Measurements from ENCODE around the gene TCF3.
"Not testable (repeated sequence)": the region's sequence is repeated elsewhere in the genome, so short reads cannot be mapped to it uniquely, and the experiment has no call there.

TCF3 gene

DNA sequence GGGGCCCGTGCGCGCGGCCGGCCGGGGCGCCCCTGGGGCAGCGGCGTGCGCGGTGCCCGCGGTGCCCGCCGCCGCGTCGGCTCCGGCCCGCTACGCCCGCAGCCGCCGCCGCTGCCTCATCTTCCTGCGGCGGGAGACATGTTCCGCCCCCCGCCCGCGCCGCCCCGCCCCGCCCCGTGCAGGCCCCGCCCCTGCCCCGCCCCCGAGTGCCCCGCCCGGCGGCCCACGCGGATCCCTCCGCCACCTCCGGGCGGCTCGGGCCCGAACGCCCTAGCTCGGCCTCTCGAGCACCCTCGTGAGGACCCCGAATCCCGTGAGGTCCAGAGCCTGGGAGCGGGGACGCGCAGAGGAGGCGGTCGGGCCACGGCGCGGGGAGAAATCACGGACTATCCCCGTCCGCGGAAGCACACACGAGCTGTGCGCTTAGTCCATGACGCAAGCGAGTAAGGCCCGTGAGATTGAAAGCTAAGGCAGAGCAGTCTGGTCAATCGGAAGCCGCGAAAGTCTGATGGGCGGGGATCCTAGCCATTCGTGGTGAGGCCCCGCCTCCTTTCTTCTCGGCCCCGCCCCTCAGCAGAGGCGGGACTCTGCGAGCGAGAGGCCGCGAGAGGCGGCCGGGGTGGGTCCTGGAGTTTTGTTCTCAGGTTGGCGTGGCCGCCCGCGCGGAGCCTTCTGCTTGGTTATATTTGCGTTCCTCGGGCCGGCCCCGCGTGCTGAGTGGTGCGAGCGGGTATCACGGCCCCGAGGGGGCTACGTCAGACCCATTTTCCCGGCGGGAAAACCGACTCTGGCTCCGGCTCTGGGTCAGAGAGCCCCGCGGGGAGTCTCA is at the start of gene TCF3:
TSS of gene TCF3 (minus strand) at position 145 of the 829 bp plus-strand sequence. CDS start 2,367 bp downstream, outside the sequence.
- peak; percentile 93 to 98 (median 95) for DNase-seq

- no peak for DNase-seq
Measured at GRCh38 chr19:1700733-1701663, 48.6 kb upstream of the TCF3 start.

- no peak for DNase-seq
Measured at GRCh38 chr19:1699998-1700732, 47.8 kb upstream of the TCF3 start.

DNA sequence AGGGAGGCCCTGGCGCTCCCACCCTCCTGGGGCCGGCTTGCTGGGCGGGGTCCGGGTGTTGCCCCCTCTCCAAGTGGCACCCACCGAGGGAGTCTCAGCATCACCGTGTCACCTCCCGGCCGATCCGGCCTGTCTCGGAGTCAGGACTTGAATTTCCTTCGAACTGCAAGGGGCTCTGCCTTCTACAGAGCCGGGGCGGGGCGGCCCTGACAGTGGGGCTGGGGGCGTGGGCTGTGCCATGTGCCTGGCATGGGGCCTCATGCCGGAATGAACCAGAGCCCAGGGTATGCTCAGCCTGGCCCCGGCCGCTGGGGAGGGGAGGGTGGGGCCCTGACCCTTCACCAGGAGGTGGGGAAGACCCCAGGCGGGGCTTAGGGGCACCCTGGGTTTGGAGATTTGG is 47.0 kb upstream of the TCF3 start:
- DNase-seq: no peak

DNA sequence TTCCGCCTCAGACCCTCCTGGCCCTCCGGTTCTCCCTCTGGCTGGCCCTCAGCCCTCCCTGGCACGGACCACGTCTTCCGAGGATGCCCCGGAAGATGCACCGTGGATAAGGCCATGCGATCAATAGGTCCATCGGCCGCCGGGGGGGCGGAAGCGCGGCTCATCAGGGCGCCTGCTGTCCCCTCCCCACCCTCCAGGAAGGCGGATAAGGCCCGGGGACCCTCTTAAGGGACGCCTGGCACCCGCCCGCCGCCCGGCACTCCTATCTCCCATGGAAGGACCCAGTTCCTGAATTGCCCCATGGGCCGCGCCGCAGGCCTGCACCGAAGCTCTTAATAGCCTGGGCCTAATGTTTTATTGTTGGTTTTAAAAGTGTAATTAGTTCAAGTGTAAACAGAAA is 46.2 kb upstream of the TCF3 start:
- DNase-seq: no peak

- not testable (repeated sequence) for DNase-seq
Measured at GRCh38 chr19:1695481-1695880, 43.1 kb upstream of the TCF3 start.

GRCh38 chr19:1691589-1692290 is 39.3 kb upstream of the TCF3 start:
- no peak for DNase-seq

- peak in 2 of 4 experiments; percentile 9 to 32 for DNase-seq
Measured at GRCh38 chr19:1690699-1691307, 38.4 kb upstream of the TCF3 start.

DNA sequence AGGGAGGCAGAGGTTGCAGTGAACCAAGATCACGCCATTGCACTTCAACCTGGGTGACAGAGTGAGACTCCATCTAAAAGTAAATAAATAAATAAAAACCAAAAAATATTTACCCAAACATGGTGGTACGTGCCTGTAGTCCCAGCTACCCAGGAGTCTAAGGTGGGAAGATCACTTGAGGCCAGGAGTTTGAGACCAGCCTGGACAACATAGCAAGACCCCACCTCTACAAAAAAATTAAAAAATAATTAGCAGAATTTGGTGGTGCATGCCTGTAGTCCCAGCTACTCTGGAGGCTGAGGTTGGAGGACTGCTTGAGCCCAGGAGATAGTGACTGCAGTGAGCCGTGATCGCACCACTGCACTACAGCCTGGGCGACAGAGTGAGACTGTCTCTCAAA is 33.4 kb upstream of the TCF3 start:
- not testable (repeated sequence) for DNase-seq

DNA sequence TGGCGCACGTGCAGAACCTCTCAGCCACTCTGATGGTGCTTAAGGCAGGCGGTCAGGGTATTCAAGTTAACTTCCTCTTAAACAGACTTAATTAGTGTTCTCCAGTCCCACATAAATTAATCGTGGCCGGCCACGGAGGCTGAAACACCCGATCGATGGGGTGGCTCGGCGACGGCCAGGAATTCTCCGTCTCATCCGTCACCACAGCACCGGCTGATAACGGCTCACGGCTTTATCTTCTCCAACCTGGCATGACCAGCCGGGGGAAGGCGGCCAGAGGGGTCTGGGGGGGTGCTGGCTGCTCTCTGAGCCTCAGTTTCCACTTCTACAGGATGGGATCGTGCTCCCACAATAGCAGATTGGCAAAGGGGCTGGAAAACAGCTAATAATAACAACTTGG is 32.6 kb upstream of the TCF3 start:
- no peak for DNase-seq

- DNase-seq: no peak
Measured at GRCh38 chr19:1684573-1684912, 32.1 kb upstream of the TCF3 start.

GRCh38 chr19:1683869-1684572 is 31.6 kb upstream of the TCF3 start:
- no peak for DNase-seq

GRCh38 chr19:1680976-1681375 is 28.6 kb upstream of the TCF3 start:
- DNase-seq: no peak

- no peak for DNase-seq
Measured at GRCh38 chr19:1678073-1678472, 25.7 kb upstream of the TCF3 start.

DNA sequence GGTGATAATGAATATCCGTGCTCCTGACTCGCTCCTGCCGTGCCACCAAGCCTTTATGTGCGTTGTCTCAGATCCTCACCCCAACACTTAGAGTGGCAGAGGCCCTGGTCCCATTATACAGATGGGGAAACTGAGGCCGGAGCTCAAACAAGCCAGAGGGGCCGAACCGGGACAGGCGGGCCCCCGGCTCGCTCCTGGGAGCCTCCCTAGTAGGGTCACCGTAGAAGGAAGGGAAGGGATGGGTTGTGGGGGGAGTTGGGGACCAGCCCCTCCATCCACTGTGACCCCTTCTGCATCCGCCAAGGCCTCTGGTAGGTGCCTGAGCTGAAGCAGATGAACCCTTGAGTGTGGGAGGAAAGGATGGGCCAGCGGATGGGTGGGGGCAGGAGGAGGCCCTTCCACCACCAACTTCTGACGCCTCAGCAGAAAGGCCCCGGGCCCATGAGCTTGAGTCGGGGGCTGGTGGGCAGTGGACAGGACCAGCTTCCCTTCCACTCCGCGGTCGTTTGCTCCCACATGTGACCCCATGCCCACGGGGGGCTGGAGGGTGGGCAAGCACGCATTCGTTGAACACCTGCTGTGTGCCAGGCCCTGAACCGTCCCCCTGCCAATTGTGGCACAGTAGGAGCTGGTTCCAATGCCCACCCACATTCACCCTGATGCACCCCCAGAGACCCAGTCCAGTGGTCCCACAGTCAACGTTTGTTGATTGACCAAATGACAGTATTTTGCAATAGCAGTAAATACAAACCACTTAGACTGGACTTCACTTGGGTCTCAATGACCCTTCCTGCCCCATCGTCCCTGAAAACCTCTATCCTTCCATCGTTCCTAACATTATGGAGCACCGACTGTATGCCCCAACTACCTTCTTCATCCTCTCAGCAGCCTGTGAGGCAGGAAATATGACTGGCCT is 24.2 kb upstream of the TCF3 start:
- DNase-seq: no peak

GRCh38 chr19:1675633-1676350 is 23.4 kb upstream of the TCF3 start:
- DNase-seq: no peak

GRCh38 chr19:1674293-1674679 is 21.9 kb upstream of the TCF3 start:
- DNase-seq: no peak

DNA sequence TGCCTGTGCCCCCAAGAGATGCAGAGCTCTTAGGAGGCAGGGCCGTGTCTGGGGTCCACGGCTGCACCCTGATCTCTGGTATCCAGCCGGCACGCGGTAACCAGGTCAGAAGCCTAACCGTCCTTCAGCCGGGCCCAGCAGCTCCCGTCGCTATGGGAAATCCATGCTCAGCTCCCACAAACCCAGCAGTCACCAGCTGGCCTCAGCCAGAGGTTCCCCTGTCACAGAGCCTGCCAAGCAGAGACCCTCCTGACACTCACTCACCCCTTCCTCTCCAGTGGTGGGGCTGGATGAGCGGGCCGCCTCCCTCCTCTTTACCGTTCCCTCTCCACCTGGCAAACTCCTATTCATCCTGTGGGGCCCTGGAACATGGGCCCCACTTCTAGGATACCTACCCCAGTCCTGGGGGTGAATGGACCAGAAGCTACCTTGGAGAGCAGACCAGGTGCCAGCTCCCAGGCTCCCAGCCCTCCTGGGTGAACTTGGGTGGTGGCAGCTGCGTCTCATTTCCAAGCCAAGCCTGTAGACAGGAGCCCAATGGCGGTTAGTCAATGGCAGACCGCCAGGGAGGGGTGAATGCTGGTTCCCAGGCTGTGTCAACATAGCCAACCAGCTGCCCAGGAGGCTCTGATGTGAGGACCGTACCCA is 21.4 kb upstream of the TCF3 start:
- DNase-seq: no peak

Measured in activated naive CD4-positive, alpha-beta T cell (primary cell).